ENCODE measurements around the gene COG6. TPM values are rescaled to one million over a fixed set of nuclear protein-coding genes. Genes with fewer than 3 reads are reported as not detected.
A peak's percentile ranks its signal among the peaks of the same experiment; 100 is the strongest.

Gene COG6
- total and polyA plus RNA-seq, 11 donors: 6.3 to 52.7 (median 26.8) TPM

DNA sequence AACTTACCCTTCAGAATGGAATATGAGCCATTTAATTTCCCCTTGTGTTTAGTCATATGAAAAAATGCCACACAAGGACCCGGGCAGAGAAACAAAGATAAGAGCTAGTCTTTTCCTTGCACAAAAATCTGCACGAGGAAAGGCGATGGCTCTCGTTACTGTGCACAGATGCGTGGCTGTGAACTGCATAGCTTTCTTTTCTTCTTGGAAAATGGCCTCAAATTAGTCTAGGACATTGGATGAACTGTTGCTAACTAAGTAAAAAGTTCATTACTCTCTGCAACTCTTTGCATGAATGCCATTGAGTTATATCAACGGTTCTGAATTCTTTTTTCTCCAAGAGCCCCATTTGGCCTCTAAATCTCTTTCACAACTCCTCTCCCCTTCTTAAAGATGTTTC is 125.2 kb downstream of the COG6 start:
- TF ChIP-seq POLR2A (IDR thresholded peaks at IDR 0.05): no peak
- TF ChIP-seq, protein P1, sequence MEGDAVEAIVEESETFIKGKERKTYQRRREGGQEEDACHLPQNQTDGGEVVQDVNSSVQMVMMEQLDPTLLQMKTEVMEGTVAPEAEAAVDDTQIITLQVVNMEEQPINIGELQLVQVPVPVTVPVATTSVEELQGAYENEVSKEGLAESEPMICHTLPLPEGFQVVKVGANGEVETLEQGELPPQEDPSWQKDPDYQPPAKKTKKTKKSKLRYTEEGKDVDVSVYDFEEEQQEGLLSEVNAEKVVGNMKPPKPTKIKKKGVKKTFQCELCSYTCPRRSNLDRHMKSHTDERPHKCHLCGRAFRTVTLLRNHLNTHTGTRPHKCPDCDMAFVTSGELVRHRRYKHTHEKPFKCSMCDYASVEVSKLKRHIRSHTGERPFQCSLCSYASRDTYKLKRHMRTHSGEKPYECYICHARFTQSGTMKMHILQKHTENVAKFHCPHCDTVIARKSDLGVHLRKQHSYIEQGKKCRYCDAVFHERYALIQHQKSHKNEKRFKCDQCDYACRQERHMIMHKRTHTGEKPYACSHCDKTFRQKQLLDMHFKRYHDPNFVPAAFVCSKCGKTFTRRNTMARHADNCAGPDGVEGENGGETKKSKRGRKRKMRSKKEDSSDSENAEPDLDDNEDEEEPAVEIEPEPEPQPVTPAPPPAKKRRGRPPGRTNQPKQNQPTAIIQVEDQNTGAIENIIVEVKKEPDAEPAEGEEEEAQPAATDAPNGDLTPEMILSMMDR (IDR thresholded peaks at IDR 0.05): no peak
- Histone ChIP-seq H3K9me3 (peaks cover 0 to 8% (median 2%) of the 10 kb centered on the region in 12 donors), H3K4me3 (no peak overlapping the region), H3K27ac (no peak overlapping the region), H3K36me3 (no peaks in the 10 kb centered on the region), H3K4me1 (peaks cover 0 to 20% (median 0%) of the 10 kb centered on the region in 12 donors), H3K27me3 (peaks cover 0 to 3% (median 0%) of the 10 kb centered on the region in 9 donors)
- ATAC-seq: no peak
- DNase-seq: no peak
- WGBS, 4 donors: 54 to 70% (median 65%) methylated on average over 6 of the region's 6 CpGs
- intact Hi-C loops (cut with DNase I): loop anchor here in 2 of 10 donors (5.0 to 10.0 kb wide), 2 partner anchors 162 to 904 kb away; no protein-coding TSS in a partner anchor

DNA sequence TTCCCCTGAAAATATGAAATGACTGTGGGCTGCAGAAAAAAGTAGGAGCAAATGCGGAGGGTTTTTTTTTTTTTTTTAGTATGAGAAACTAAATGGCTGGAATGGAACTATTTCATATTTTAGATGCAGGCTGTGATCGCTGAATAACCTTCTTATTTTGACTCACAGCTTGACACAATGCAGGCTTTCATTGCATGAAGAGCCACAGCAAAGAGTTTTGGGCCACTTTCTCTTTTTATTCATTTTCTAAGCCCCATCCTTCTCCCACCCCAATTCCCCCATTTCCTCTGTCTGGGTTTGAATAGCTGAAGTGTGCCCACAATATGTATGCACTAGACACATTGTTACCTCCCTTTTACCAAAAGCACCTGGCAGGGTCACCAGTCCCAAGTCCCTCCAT is 125.9 kb downstream of the COG6 start:
- Histone ChIP-seq H3K4me1 (peaks cover 0 to 26% (median 2%) of the 10 kb centered on the region in 12 donors), H3K36me3 (no peaks in the 10 kb centered on the region), H3K27me3 (peaks cover 0 to 3% (median 0%) of the 10 kb centered on the region in 9 donors), H3K9me3 (peaks cover 0 to 8% (median 2%) of the 10 kb centered on the region in 12 donors), H3K4me3 (no peak overlapping the region), H3K27ac (no peak overlapping the region)
- DNase-seq: no peak
- no peak for ATAC-seq
- TF ChIP-seq, protein P1 (IDR thresholded peaks at IDR 0.05): no peak
- TF ChIP-seq POLR2A (IDR thresholded peaks at IDR 0.05): no peak
- WGBS, 4 donors: 79 to 95% (median 91%) methylated on average over 2 of the region's 2 CpGs
- intact Hi-C loops (cut with DNase I): loop anchor here in 2 of 10 donors (5.0 to 10.0 kb wide), 2 partner anchors 161 to 903 kb away; no protein-coding TSS in a partner anchor

DNA sequence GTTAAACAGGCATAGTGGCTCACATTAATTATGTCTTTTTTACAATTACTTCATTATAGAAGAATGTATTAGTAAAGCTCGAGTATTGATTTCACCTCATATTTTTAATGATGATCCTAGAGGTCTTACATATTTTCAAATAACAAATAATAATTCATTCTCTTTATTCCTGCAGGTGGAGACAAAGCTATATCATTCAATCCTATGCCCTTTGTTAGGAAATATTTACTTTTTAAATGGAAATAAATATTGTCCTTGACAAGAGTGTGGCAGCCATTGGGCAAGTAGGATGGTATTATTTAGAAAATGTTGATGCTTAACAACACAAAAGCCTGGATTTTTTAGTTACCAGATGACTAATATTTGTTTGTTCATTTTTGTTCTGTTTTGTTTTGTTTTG is 127.6 kb downstream of the COG6 start:
- intact Hi-C loops (cut with DNase I): loop anchor here in 2 of 10 donors (5.0 to 10.0 kb wide), 2 partner anchors 159 to 902 kb away; no protein-coding TSS in a partner anchor
- TF ChIP-seq POLR2A (IDR thresholded peaks at IDR 0.05): no peak
- TF ChIP-seq, protein P1 (IDR thresholded peaks at IDR 0.05): peak in 5 of 12 donors; percentile 7 to 25 (median 10)
- ATAC-seq: no peak
- Histone ChIP-seq H3K4me1 (peaks cover 0 to 32% (median 6%) of the 10 kb centered on the region in 12 donors), H3K36me3 (no peaks in the 10 kb centered on the region), H3K9me3 (peaks cover 0 to 8% (median 2%) of the 10 kb centered on the region in 12 donors), H3K27me3 (peaks cover 0 to 3% (median 0%) of the 10 kb centered on the region in 9 donors), H3K4me3 (no peak overlapping the region), H3K27ac (no peak overlapping the region)
- DNase-seq: no peak
- 77 to 83% (median 82%) methylated on average over 1 of the region's 1 CpG for WGBS, 4 donors

DNA sequence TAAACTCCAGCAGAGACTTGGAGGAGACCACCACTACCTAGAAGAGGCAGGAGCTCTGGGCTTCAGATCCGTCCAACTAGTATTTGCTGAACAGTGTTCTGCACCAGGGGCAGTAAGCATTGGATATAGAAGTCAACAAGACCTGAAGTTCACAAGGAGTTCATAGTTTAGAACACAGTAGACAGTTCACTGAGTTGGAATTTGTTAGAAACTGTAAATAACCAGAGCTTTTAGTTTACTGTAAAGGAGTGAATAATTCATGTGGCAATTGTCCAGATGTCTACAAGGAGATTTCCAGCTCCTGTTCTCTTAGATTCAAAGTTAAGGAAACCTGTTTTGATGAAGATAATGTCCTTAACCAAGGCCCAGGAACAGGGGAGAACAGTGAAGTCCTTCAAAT is 128.9 kb downstream of the COG6 start:
- 87 to 97% (median 93%) methylated on average over 1 of the region's 1 CpG for WGBS, 4 donors
- no peak overlapping the region for H3K4me3 ChIP-seq
- no peak overlapping the region for H3K27ac ChIP-seq
- TF ChIP-seq, protein P1 (IDR thresholded peaks at IDR 0.05): no peak
- TF ChIP-seq POLR2A (IDR thresholded peaks at IDR 0.05): no peak
- DNase-seq (no peak), ATAC-seq (no peak)
- H3K4me1 ChIP-seq: peaks cover 0 to 27% (median 5%) of the 10 kb centered on the region in 12 donors
- peaks cover 0 to 5% (median 0%) of the 10 kb centered on the region in 12 donors for H3K9me3 ChIP-seq
- intact Hi-C loops (cut with DNase I): loop anchor here in 2 of 10 donors (5.0 to 10.0 kb wide), 2 partner anchors 158 to 900 kb away; no protein-coding TSS in a partner anchor
- no peaks in the 10 kb centered on the region for H3K36me3 ChIP-seq
- H3K27me3 ChIP-seq: peaks cover 0 to 3% (median 0%) of the 10 kb centered on the region in 9 donors
